SK-N-SH (cell line): Measurements from ENCODE around the gene VSIG10L2. TPM values are rescaled to one million over a fixed set of nuclear protein-coding genes. Genes with fewer than 3 reads are reported as not detected.

Source experiments
- CTCF ChIA-PET: fragments of 300-600, 350-600 bp; formaldehyde crosslinking; extraction: SDS; loops from one replicate; lab custom pipeline; 2021; lab: Yijun Ruan, JAX
- POLR2A ChIA-PET: fragments of 350-600 bp; sonication (Branson Sonifier 250); formaldehyde crosslinking; extraction: SDS; loops from one replicate; lab custom pipeline; 2020; ENCODE audit warnings: antibody characterized with exemption, inconsistent platforms; lab: Yijun Ruan, JAX
- DNase-seq: peaks from one replicate; pipeline ENCODE4 v3.0.0; 2012
- H2AFZ ChIP-seq: fragments of 200-600 bp; sonication (generic); 2 replicates; pipeline ENCODE4 v1.8.1; 2016; ENCODE audit warnings: antibody characterized with exemption, mild to moderate bottlenecking, low read depth
- H3F3A ChIP-seq: fragments of 200-600 bp; sonication (generic); replicated peaks from 2 replicates; pipeline ENCODE3; 2016; ENCODE audit warnings: antibody characterized with exemption, mild to moderate bottlenecking; ENCODE audit not compliant: insufficient read depth
- H3K27ac ChIP-seq, 2 experiments: fragments of 200-500 bp in 1 of 2; fragments of 200-600 bp in 1 of 2; sonication (Bioruptor generic) in 1 of 2; sonication (generic), shearing (Covaris generic) in 1 of 2; 2 replicates each; pipeline versions ENCODE4 v1.5.1 to v1.6.1; 2014 to 2016; ENCODE audit warnings: low read depth in 2 of 2, inconsistent platforms in 1 of 2, low read length in 1 of 2, mild to moderate bottlenecking in 1 of 2, mixed read lengths in 1 of 2
- H3K27me3 ChIP-seq: fragments of 200-600 bp; sonication (generic), shearing (Covaris generic); 2 replicates; pipeline ENCODE4 v1.6.1; 2016; ENCODE audit warnings: mixed run types; ENCODE audit not compliant: insufficient read depth
- H3K36me3 ChIP-seq, 2 experiments: fragments of 200-500 bp in 1 of 2; fragments of 200-600 bp in 1 of 2; sonication (Bioruptor generic) in 1 of 2; sonication (generic) in 1 of 2; replicated peaks in 1 of 2; 2 replicates each; pipeline versions ENCODE3 to v1.5.1; 2014 to 2016; ENCODE audit warnings: low read length in 1 of 2, mild to moderate bottlenecking in 1 of 2; ENCODE audit not compliant: insufficient read depth in 2 of 2, control insufficient read depth in 1 of 2
- H3K4me1 ChIP-seq, 2 experiments: fragments of 200-500 bp in 1 of 2; fragments of 200-600 bp in 1 of 2; sonication (Bioruptor generic) in 1 of 2; sonication (generic), shearing (Covaris generic) in 1 of 2; 2 replicates each; pipeline versions ENCODE4 v1.5.1 to v1.6.1; 2014 to 2016; ENCODE audit warnings: low read depth in 1 of 2, low read length in 1 of 2, mixed run types in 1 of 2; ENCODE audit not compliant: insufficient read depth in 2 of 2, control insufficient read depth in 1 of 2
- H3K4me2 ChIP-seq: fragments of 200-600 bp; sonication (generic), shearing (Covaris generic); 2 replicates; pipeline ENCODE4 v1.6.1; 2017; ENCODE audit warnings: mixed run types
- H3K4me3 ChIP-seq, 2 experiments: fragments of 200-500 bp in 1 of 2; fragments of 200-600 bp in 1 of 2; sonication (Bioruptor generic) in 1 of 2; sonication (generic), shearing (Covaris generic) in 1 of 2; 2 replicates each; pipeline versions ENCODE4 v1.5.1 to v1.8.1; 2014 to 2016; ENCODE audit warnings: low read depth in 2 of 2, inconsistent platforms in 1 of 2, low read length in 1 of 2, mild to moderate bottlenecking in 1 of 2, mixed read lengths in 1 of 2, moderate library complexity in 1 of 2
- H3K79me2 ChIP-seq: fragments of 200-600 bp; sonication (generic); 2 replicates; pipeline ENCODE4 v1.8.1; 2017; ENCODE audit warnings: mild to moderate bottlenecking; ENCODE audit not compliant: insufficient read depth
- H3K9ac ChIP-seq: fragments of 200-600 bp; sonication (generic); 2 replicates; pipeline ENCODE4 v1.6.1; 2017; ENCODE audit warnings: mixed run types
- H3K9me2 ChIP-seq: fragments of 200-600 bp; sonication (generic); 2 replicates; pipeline ENCODE4 v1.6.1; 2017; ENCODE audit warnings: mixed run types
- H3K9me3 ChIP-seq: fragments of 200-600 bp; sonication (generic); 2 replicates; pipeline ENCODE4 v1.6.1; 2017; ENCODE audit warnings: mixed run types, mild to moderate bottlenecking, moderate library complexity
- H4K20me1 ChIP-seq: fragments of 200-600 bp; sonication (generic); 2 replicates; pipeline ENCODE4 v1.6.1; 2017; ENCODE audit warnings: mild to moderate bottlenecking, mixed run types; ENCODE audit not compliant: insufficient read depth
- CHD2 ChIP-seq: fragments of 150-350 bp; IDR thresholded peaks from 2 replicates; pipeline ENCODE4 v1.6.1; 2018; ENCODE audit warnings: low read length; ENCODE audit not compliant: partially characterized antibody
- ELF1 ChIP-seq: IDR thresholded peaks from 2 replicates; pipeline ENCODE4 v1.4.0; 2012
- EP300 ChIP-seq, 2 experiments: IDR thresholded peaks; 2 replicates each; pipeline versions ENCODE4 v1.4.0 to v1.6.1; 2012; ENCODE audit warnings: borderline replicate concordance in 1 of 2, low read depth in 1 of 2, low read length in 1 of 2
- EZH2phosphoT487 ChIP-seq: fragments of 200-600 bp; sonication (generic); IDR thresholded peaks from 2 replicates; pipeline ENCODE4 v1.6.1; 2017; ENCODE audit warnings: low read depth, mixed run types, mild to moderate bottlenecking, antibody characterized with exemption, moderate library complexity, borderline replicate concordance
- FOXJ3 ChIP-seq: sonication (generic); formaldehyde crosslinking; IDR thresholded peaks from 2 replicates; pipeline ENCODE4 v1.5.1; 2020; ENCODE audit warnings: mild to moderate bottlenecking, missing genetic modification reagents
- GATA2 ChIP-seq: sonication (generic); formaldehyde crosslinking; IDR thresholded peaks from 2 replicates; pipeline ENCODE4 v1.5.0; 2020; ENCODE audit warnings: mild to moderate bottlenecking, missing genetic modification reagents
- IRF3 ChIP-seq: fragments of 150-350 bp; IDR thresholded peaks from 2 replicates; pipeline ENCODE4 v1.6.1; 2016; ENCODE audit warnings: mild to moderate bottlenecking, low read depth, low read length
- MEF2A ChIP-seq: IDR thresholded peaks from 2 replicates; pipeline ENCODE4 v1.4.0; 2012; ENCODE audit warnings: low read depth, borderline replicate concordance
- NRF1 ChIP-seq: IDR thresholded peaks from 2 replicates; pipeline ENCODE4 v1.6.1; 2012; ENCODE audit warnings: low read depth, mild to moderate bottlenecking, low read length
- RAD21 ChIP-seq: IDR thresholded peaks from 2 replicates; pipeline ENCODE4 v1.6.1; 2012; ENCODE audit warnings: mild to moderate bottlenecking, low read length
- RXRA ChIP-seq: IDR thresholded peaks from 2 replicates; pipeline ENCODE4 v1.4.0; 2012; ENCODE audit warnings: low read depth, mild to moderate bottlenecking, borderline replicate concordance
- SIN3A ChIP-seq: IDR thresholded peaks from 2 replicates; pipeline ENCODE4 v1.6.1; 2012; ENCODE audit warnings: low read depth, mild to moderate bottlenecking, low read length, moderate library complexity, borderline replicate concordance
- TEAD4 ChIP-seq: IDR thresholded peaks from 2 replicates; pipeline ENCODE4 v1.4.0; 2012; ENCODE audit warnings: mild to moderate bottlenecking, borderline replicate concordance; ENCODE audit not compliant: insufficient read depth
- YY1 ChIP-seq: IDR thresholded peaks from 2 replicates; pipeline ENCODE4 v1.4.0; 2012; ENCODE audit warnings: low read depth, mild to moderate bottlenecking
- WGBS: methylation state at CpG from one replicate; pipeline ENCODE4 v1.1.6; 2017; ENCODE audit warnings: low lambda C conversion rate; 5-methylcytosine and 5-hydroxymethylcytosine counted together
- polyA plus RNA-seq, 3 experiments: library from polyadenylated mRNA; depleted of rRNA; stranded (reverse); fragments of >200 nt; gene quantifications; 2 replicates each; pipeline ENCODE4 v1.2.3, GENCODE V29; 2012

The VSIG10L2 gene
- polyA plus RNA-seq, 1 of the 3 experiments (the other 2 are of a cell fraction) = 0.02 TPM

GRCh38 chr11:125951731-125952130, 5.9 kb downstream of the VSIG10L2 start:
- Histone ChIP-seq H3K9me3 (no peaks in the 10 kb centered on the region), H3K4me2 (no peak overlapping the region), H2AFZ (no peak overlapping the region), H3K4me3 (no peak overlapping the region), H3K9me2 (no peaks in the 10 kb centered on the region), H3K79me2 (no peaks in the 10 kb centered on the region), H3K27me3 (no peaks in the 10 kb centered on the region), H4K20me1 (no peaks in the 10 kb centered on the region), H3K36me3 (peaks cover 0 to 3% of the 10 kb centered on the region in 2 experiments), H3K27ac (peak overlapping the region in 1 of 2 experiments; percentile 97; a peak in 2 of 4 replicates), H3F3A (no peaks in the 10 kb centered on the region), H3K4me1 (peaks cover 0 to 51% of the 10 kb centered on the region in 2 experiments; a peak in 2 of 4 replicates), H3K9ac (no peak overlapping the region)
- TF ChIP-seq TEAD4 = no peak
- TF ChIP-seq GATA2 (CRISPR knock-in tag) = peak; percentile 7; the same call in 1 of the 2 replicates
- no peak for TF ChIP-seq NRF1
- no peak for TF ChIP-seq IRF3
- no peak for TF ChIP-seq ELF1
- ChIA-PET CTCF (interaction anchor here (0.8 to 3.5 kb wide), 7 partner anchors 12 to 247 kb away, joined by 3 to 31 read pairs (median 4); no protein-coding TSS in a partner anchor), POLR2A (interaction anchor here (1.6 to 1.8 kb wide), 2 partner anchors 110 to 163 kb away, joined by 8 read pairs; no protein-coding TSS in a partner anchor)
- 45% methylated on average over 9 of the region's 11 CpGs for WGBS
- DNase-seq = peak; percentile 78

GRCh38 chr11:125952559-125952958, 6.7 kb downstream of the VSIG10L2 start:
- Histone ChIP-seq H3K36me3 (peaks cover 0 to 3% of the 10 kb centered on the region in 2 experiments), H3K9ac (no peak overlapping the region), H3F3A (no peaks in the 10 kb centered on the region), H3K4me1 (peaks cover 0 to 51% of the 10 kb centered on the region in 2 experiments; a peak in 2 of 4 replicates), H3K79me2 (no peaks in the 10 kb centered on the region), H3K27me3 (no peaks in the 10 kb centered on the region), H3K4me2 (no peak overlapping the region), H2AFZ (no peak overlapping the region), H3K27ac (peak overlapping the region in 1 of 2 experiments; percentile 62; a peak in 2 of 4 replicates), H3K9me2 (no peaks in the 10 kb centered on the region), H3K4me3 (no peak overlapping the region), H4K20me1 (no peaks in the 10 kb centered on the region), H3K9me3 (no peaks in the 10 kb centered on the region)
- WGBS = 88% methylated on average over 2 of the region's 2 CpGs
- TF ChIP-seq SIN3A (no peak), RXRA (no peak), TEAD4 (no peak), MEF2A (no peak), FOXJ3 (CRISPR knock-in tag) (no peak), NRF1 (no peak), RAD21 (no peak)
- POLR2A ChIA-PET = no interaction called here
- CTCF ChIA-PET = interaction anchor here (1.1 to 2.3 kb wide), 5 partner anchors 17 to 246 kb away, joined by 3 to 13 read pairs (median 4); no protein-coding TSS in a partner anchor
- DNase-seq = no peak

GRCh38 chr11:125952973-125953372, 7.1 kb downstream of the VSIG10L2 start:
- peak; percentile 56 for DNase-seq
- TF ChIP-seq GATA2 (CRISPR knock-in tag) (peak; percentile 61), EP300 (IDR thresholded peaks at IDR 0.05; ENCODE audit: borderline replicate concordance in 1 of 2, low read depth in 1 of 2, low read length in 1 of 2) (no peak), CHD2 (no peak), YY1 (no peak), SIN3A (no peak), EZH2phosphoT487 (no peak), ELF1 (no peak)
- no peak overlapping the region for H2AFZ ChIP-seq
- H3K4me2 ChIP-seq = no peak overlapping the region
- no peak overlapping the region for H3K9ac ChIP-seq
- no peaks in the 10 kb centered on the region for H3K9me3 ChIP-seq
- WGBS = 69% methylated on average over 7 of the region's 7 CpGs
- no peak overlapping the region for H3K4me3 ChIP-seq
- H3K27ac ChIP-seq = peak overlapping the region in 1 of 2 experiments; percentile 62; a peak in 2 of 4 replicates
- no peaks in the 10 kb centered on the region for H3K9me2 ChIP-seq
- H3K27me3 ChIP-seq = no peaks in the 10 kb centered on the region
- no peaks in the 10 kb centered on the region for H3K79me2 ChIP-seq
- H3K4me1 ChIP-seq = peaks cover 0 to 51% of the 10 kb centered on the region in 2 experiments; a peak in 2 of 4 replicates
- ChIA-PET POLR2A (no interaction called here), CTCF (interaction anchor here (1.0 to 1.5 kb wide), 4 partner anchors 28 to 245 kb away, joined by 3 to 6 read pairs (median 3); no protein-coding TSS in a partner anchor)
- H3F3A ChIP-seq = no peaks in the 10 kb centered on the region
- H4K20me1 ChIP-seq = no peaks in the 10 kb centered on the region
- peaks cover 0 to 3% of the 10 kb centered on the region in 2 experiments for H3K36me3 ChIP-seq
